ENCODE results near the gene AOAH.

DNA sequence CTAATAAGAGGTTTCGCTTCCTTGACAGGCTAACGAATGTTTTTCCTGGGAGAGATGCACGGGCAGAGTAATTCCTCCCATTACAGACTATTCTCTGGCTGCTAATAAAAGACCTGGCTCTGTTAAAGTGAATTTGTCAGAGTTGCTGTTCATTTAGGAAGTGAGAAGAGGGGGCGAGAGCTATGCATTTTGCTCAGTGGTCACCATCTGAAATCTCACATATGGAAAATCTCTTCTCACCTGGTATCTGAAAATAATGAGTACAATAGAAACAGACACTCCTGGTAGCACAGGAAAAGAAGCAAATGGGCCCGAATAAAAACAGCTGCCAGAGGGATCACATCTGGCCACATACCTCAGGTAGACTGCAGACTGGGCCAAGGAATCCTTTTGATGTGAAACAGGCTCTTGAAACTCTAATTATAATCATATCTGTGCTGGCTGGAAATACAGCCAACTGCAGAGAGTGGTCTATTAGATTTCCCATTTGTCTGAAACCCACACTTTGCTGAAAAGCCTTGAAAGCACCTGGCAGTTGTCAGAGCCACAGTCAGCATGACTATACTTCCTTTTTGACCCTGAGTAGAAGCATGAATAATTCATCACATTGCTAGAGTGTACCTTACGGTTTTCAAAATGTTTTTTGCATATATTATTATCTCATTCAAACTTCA lies 33.6 kb downstream of the AOAH start:
- TF ChIP-seq EP300 (IDR thresholded peaks at IDR 0.05) (no peak), POLR2AphosphoS5 (IDR thresholded peaks at IDR 0.05) (no peak)
- TF ChIP-seq, protein P1, sequence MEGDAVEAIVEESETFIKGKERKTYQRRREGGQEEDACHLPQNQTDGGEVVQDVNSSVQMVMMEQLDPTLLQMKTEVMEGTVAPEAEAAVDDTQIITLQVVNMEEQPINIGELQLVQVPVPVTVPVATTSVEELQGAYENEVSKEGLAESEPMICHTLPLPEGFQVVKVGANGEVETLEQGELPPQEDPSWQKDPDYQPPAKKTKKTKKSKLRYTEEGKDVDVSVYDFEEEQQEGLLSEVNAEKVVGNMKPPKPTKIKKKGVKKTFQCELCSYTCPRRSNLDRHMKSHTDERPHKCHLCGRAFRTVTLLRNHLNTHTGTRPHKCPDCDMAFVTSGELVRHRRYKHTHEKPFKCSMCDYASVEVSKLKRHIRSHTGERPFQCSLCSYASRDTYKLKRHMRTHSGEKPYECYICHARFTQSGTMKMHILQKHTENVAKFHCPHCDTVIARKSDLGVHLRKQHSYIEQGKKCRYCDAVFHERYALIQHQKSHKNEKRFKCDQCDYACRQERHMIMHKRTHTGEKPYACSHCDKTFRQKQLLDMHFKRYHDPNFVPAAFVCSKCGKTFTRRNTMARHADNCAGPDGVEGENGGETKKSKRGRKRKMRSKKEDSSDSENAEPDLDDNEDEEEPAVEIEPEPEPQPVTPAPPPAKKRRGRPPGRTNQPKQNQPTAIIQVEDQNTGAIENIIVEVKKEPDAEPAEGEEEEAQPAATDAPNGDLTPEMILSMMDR (IDR thresholded peaks at IDR 0.05), result no peak
